HG03139 (cell line): ENCODE measurements around the gene SMPX.

ENCODE experiments used
- ATAC-seq: cut with Tn5 transposase; IDR thresholded peaks from one replicate; pipeline ENCODE4 v1.9.1; 2021; ENCODE audit not compliant: unreplicated experiment

SMPX gene

DNA sequence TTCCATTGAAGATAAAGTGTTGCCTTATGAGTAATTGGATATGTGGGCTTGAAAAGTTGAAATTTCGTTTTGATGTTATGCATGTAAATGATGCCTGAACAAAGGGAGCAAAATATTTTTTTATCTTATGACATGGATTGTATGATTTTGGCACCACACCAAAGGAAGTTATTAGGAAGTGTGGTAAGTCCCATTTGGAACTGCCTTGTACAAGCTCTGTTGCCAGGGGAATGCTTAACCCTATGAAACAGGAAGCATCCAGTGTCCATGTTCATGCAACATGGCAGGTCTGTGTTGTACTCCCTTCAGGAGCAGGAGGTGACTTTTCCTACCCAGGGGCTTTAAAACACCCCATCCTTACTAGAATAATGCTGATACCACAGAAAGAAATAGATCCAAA, 13.2 kb downstream of the SMPX start:
- no peak for ATAC-seq

- ATAC-seq = no peak
Observed at GRCh38 chrX:21744060-21744459, 13.9 kb downstream of the SMPX start.

DNA sequence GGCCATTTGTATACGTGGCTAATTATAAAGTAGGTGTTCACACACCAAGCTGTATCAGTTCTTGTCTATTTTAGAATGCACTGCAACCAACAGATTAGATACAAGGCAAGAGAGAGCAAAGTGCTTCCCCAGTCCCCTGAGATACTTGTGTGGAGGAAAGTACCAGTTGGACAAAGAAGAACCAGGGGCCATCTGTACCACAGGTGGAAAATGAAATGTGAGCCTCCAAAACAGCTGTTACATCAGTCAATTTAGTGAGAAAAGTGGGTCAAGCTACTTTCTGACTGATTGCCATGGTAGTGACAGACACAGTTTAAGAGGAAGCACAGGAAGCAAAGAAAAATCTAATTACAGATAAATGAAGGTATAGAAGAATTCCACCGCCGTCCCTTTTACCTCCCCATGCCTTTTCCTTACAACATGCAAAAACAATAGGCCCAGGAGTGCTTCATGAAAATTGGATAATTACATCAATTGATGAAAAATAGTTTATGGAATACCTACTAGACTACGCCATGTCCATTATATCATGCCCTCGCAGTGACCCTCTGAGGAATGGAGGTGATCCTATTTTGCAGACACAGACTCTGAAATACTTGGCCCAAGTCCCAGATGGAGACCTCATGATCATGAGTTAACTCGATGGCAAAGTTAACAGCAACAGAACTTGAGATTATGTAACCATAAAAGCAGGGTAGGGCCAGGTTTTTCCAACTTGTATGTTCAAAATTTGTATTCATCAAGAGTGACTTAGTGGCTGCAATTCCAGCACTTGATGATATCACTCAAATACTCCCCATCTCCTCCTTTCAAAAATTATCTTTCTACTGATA, 15.8 kb downstream of the SMPX start:
- no peak for ATAC-seq

DNA sequence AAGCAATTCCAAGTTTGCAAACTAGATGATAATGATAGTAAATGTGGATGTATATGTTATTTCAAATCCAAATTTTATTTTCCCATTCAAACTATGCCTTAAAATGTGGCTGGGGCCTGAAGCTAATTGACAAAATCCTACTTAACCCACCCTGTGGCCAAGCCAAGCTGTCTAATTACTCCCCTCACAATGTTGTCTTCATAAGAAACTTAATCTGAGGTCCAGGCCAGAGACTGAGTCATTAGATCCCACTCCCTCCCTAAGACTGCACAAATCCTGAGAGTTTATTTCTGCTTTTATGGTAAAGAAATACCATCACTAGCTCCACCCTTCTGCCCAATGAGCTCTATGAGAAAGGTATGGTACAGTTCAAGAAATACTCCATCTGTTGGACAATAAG, 16.6 kb downstream of the SMPX start:
- no peak for ATAC-seq

DNA sequence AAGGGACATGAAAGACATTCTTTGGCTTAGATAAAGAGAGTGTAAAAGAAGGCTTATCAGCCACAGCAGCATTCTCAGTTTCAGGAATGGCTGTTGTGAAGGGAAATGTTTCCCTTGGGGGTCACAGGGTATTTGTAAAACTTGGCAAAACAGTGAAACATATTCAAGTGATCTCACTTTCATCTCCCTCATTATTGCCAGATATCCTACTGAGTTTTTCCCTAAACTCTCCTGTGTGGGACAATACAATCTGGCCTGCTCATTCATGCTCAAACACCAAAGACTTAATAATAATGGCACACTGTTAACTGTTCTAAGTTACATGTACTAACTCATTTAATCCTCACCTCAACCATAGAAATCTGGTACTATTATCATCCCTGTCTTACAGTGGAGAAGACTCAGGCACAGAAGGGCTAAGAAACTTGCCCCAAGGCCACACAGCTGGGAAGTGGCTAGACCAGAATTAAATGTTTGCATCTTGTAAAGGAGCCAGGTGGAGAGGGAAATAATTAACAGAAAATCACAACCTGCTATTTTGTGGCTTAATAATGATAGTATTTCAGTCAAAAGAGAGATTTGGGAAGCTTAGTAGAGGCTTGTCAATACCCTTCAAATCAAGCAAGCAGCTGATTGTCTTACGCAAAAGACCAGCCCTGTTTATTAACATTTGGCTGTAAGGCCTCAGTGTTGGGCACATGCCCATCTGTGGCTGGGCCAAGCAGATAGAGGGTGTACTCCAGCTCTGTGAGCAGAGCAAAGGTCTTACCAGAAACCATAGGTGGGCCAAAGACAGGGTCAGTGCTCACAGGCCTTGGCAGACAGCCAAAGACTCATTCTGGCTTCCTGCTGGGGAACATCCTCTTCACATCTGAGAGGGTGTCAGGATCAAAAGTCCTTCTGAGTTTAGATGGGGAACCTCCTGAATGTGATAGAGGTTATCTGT, 17.3 kb downstream of the SMPX start:
- no peak for ATAC-seq

DNA sequence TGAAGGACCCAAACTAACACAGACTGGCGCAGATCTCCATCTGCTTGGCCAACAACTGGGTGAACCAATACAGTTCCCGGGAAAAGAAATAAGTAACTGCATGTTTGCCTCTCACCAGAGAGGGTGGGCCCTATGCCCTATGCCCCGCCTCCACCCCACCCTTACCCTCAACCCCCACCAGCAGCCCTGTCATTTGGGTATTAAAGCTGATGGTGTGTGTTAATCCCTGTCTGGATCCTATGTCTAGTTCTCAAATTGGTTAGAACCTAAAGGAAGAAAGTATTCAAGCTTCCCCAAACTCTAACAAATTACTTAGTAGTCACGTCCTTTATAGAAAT, 19.0 kb downstream of the SMPX start:
- no peak for ATAC-seq

GRCh38 chrX:21738210-21738949, 19.5 kb downstream of the SMPX start:
- no peak for ATAC-seq

DNA sequence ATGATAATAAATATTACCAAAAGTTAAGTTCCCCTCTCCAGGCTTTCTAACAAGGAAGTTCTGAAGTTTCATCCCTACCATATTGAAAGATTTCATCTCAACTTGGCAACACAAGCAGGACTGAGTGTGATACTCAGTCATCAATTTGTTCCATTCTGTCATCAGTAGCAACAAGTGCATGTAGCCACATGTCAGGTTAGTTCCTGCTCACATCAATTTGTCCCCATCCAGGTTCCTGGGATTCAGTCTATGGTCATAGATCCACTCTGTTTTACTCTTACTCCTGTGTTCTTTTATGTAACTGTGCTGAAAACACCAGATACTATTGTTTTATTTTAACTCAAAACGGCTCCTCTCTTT, 22.2 kb downstream of the SMPX start:
- no peak for ATAC-seq

DNA sequence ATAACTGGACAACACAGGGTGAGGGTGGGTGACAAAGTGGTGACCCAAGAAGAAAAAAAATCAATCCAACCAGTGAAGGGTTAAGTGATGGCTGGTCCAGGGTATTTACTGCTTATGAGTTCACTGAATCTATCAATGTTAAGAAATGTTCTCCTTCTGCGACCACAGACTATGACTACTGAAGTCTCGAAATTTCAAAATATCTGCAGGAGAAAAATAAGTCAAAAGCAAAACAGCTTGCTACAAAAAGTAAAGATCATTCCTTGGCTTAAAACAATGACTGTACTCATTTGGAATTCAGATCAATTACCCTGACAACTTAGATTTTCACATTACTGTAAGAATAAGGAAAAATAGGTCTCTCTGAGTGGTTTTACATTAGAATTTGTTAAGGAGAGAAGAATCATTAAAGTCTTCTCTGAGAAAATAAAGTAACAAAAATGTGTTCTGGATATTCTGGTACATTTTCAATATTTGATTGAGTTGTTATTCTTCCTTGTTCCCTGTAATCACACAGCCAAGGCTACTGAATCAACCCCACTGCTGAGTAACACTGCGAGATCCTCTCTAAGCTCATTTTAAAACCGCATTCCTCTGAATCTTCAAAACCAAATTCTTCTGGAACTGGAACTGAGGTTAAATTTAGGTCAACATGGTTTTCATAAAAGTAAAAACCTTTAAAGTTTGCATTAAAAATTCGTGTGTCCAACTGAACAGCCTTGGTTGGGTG, 22.7 kb downstream of the SMPX start:
- no peak for ATAC-seq

DNA sequence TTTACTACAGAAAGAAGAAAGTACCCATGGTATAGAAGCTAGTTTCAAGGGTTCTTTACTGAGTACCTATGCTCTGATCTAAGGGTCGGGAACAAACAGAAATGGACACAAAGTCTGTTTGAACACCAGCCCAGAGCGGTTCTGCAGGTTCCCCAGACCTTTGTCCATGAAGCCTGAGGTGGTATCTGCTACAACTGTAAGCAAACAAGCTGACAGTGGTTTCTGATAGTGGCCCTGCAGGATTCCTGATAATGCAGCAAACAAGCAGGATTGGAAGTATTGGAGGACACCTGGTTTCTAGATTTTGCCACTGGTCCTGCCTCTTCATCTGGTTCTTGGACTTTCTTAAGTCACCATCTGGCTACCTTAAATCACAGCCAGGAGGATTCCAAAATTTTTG, 23.7 kb downstream of the SMPX start:
- ATAC-seq = no peak

DNA sequence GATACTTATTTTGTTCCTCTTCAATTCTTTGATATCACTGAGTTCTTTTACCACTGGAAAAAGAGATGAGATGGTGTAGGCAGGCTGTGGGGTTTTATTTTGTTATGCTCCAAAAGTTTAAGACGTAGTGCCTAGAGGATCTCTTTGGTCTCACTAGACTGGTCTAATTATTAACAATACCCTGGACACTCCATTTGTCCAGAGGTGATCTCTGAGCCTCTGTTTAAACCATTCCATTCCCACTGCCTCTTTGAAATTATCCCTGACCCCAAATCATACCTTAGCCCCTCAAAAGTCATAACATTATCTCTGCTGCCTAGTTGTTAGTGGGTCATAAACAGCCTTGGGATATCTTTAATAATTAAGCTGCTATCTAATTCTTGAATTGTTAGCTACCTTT, 24.2 kb downstream of the SMPX start:
- ATAC-seq = no peak

- no peak for ATAC-seq
Observed at GRCh38 chrX:21730026-21730425, 27.9 kb downstream of the SMPX start.

GRCh38 chrX:21728276-21728968, 29.5 kb downstream of the SMPX start:
- ATAC-seq = no peak

GRCh38 chrX:21725916-21726315, 32.0 kb downstream of the SMPX start:
- no peak for ATAC-seq

GRCh38 chrX:21725496-21725895, 32.4 kb downstream of the SMPX start:
- ATAC-seq = no peak

DNA sequence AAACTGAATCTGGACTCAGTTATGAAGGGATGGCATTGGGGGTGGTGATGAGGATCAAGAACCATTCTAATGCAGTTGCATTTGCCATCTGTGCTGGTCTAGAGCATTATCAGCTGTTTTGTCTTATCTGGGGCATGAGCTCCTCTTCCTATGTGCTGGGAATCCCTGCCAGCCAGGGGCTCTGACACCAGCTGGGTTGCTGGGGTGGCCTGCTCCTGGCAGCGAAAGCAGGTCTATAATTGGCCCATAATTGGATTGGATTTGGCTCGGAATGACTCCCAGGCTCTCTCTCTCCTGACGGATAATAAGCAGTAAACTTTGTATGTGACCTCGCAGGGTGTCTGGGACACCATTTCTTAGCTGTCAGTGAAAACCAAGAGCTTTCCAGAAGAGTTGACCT, 34.1 kb downstream of the SMPX start:
- ATAC-seq = no peak

- ATAC-seq = no peak
Observed at GRCh38 chrX:21723084-21723483, 34.8 kb downstream of the SMPX start.

DNA sequence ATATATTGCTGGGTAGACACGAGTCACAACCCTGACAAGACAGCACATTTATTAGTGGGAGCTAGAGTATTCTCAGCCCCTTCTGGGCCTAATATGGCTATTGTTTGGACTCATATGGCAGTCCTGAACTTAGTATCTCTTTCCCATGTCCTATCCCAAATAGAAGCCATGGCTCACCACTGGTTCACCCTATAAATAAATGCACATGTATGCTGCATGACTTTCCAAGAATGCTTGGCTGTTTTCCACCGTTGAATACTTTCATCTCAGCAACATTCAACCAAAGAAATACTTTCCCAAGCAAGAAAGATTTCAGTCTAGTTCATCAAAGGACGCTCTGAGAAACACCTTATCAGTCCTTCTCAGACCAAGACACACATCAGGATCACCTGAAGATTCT, 36.7 kb downstream of the SMPX start:
- ATAC-seq = no peak

- no peak for ATAC-seq
Observed at GRCh38 chrX:21718575-21718974, 39.3 kb downstream of the SMPX start.

GRCh38 chrX:21717802-21718201, 40.1 kb downstream of the SMPX start:
- no peak for ATAC-seq
